ENCODE data around the gene CYP3A7. TPM values are rescaled to one million over a fixed set of nuclear protein-coding genes. Genes with fewer than 3 reads are reported as not detected.
A peak's percentile ranks its signal among the peaks of the same experiment; 100 is the strongest.

CYP3A7 gene
- total and polyA plus RNA-seq, 2 of the 13 experiments (the other 11 are each of a cell fraction or from before 2014, with no cell fraction given): 5.8 to 6.4 TPM

GRCh38 chr7:99742737-99743394, 7.9 kb upstream of the CYP3A7 start (continued):
- TF ChIP-seq HNF1A (IDR thresholded peaks at IDR 0.05; ENCODE audit: low read depth) (peak; percentile 36; the same call in 1 of the 2 replicates), HNF1A (CRISPR knock-in tag; IDR thresholded peaks at IDR 0.05; ENCODE audit: borderline replicate concordance) (peak; percentile 57; the same call in 1 of the 2 replicates), GATAD1 (CRISPR knock-in tag; IDR thresholded peaks at IDR 0.05) (no peak), ZNF687 (CRISPR knock-in tag; IDR thresholded peaks at IDR 0.05) (peak; percentile 21; the same call in 1 of the 2 replicates), ZNF138 (CRISPR knock-in tag; IDR thresholded peaks at IDR 0.05; ENCODE audit: low read depth) (no peak), ZSCAN25 (CRISPR knock-in tag; IDR thresholded peaks at IDR 0.05) (no peak), HMG20A (CRISPR knock-in tag; IDR thresholded peaks at IDR 0.05; ENCODE audit: borderline replicate concordance) (peak; percentile 90; the same call in 1 of the 2 replicates), ZNF280B (CRISPR knock-in tag; IDR thresholded peaks at IDR 0.05; ENCODE audit: borderline replicate concordance) (no peak), ZNF280D (CRISPR knock-in tag; IDR thresholded peaks at IDR 0.05) (peak; percentile 48; the same call in 1 of the 2 replicates), EP300 (IDR thresholded peaks at IDR 0.05; ENCODE audit: low read depth in 2 of 2, low read length in 2 of 2) (peak in 1 of 2 experiments; percentile 94; a peak in 2 of 4 replicates), EP300 (CRISPR knock-in tag; IDR thresholded peaks at IDR 0.05; ENCODE audit: borderline replicate concordance) (no peak), NFKB2 (CRISPR knock-in tag; IDR thresholded peaks at IDR 0.05; ENCODE audit: borderline replicate concordance) (peak; percentile 40; the same call in 1 of the 2 replicates), MEIS2 (CRISPR knock-in tag; IDR thresholded peaks at IDR 0.05) (peak; percentile 65; the same call in 1 of the 2 replicates)
